Measurements from ENCODE around the gene CHST8. TPM values are rescaled to one million over a fixed set of nuclear protein-coding genes. Genes with fewer than 3 reads are reported as not detected.

CHST8 gene
- total RNA-seq, 4 donors from 2014 or later = 0.39 to 4.4 (median 0.96) TPM

DNA sequence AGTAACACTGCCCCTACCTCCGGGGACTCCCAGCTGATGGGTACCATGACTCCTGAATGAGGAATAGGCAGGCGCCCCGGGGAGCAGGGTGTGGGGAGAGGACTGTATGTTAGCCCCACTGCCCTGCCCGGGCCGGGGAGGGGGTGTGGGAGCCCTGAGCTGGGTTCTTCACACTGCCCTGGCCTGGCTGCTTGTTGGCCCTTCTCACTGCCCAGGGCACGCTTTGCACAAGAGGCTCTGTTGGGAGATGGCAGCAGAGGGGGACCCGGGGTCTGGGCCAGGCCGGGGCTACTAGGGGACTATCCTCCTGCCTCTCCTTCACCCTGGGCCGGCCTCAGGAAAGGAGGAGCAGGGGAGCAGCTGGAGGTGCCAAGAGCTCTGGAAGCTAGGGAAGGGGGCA is 155.6 kb downstream of the CHST8 start:
- Histone ChIP-seq H3K4me3 (no peak overlapping the region), H3K27ac (no peak overlapping the region), H3K4me1 (peaks cover 0 to 14% (median 2%) of the 10 kb centered on the region in 4 donors), H3K27me3 (peaks cover 0 to 47% of the 10 kb centered on the region in 2 donors), H3K36me3 (no peaks in the 10 kb centered on the region), H3K9me3 (no peaks in the 10 kb centered on the region)
- WGBS, 2 donors = 79 to 89% methylated on average over 4 to 8 of the region's 9 CpGs
- DNase-seq (ENCODE audit: low spot score in 2 of 2) = no peak
- TF ChIP-seq EP300 (IDR thresholded peaks at IDR 0.05) = no peak
- TF ChIP-seq POLR2A (IDR thresholded peaks at IDR 0.05) = no peak
- TF ChIP-seq, protein P1, sequence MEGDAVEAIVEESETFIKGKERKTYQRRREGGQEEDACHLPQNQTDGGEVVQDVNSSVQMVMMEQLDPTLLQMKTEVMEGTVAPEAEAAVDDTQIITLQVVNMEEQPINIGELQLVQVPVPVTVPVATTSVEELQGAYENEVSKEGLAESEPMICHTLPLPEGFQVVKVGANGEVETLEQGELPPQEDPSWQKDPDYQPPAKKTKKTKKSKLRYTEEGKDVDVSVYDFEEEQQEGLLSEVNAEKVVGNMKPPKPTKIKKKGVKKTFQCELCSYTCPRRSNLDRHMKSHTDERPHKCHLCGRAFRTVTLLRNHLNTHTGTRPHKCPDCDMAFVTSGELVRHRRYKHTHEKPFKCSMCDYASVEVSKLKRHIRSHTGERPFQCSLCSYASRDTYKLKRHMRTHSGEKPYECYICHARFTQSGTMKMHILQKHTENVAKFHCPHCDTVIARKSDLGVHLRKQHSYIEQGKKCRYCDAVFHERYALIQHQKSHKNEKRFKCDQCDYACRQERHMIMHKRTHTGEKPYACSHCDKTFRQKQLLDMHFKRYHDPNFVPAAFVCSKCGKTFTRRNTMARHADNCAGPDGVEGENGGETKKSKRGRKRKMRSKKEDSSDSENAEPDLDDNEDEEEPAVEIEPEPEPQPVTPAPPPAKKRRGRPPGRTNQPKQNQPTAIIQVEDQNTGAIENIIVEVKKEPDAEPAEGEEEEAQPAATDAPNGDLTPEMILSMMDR (IDR thresholded peaks at IDR 0.05) = no peak

DNA sequence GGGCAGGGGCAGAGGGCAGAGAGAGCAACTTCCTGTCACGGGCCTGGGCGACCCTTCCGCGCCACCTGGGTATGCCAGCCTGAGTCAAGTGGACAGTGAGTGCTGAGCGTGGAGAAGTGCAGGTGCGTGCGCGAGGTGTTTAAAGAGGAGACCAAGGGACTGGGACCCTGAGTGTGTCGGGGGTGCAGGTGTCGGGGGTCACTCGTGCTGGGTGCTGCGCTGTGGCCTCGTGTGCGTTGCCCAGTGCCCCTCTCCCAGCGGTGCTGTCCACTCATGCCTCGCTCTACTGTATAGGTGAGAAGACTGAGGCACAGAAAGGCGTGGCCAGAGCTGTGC is 156.0 kb downstream of the CHST8 start:
- Histone ChIP-seq H3K27me3 (peaks cover 0 to 47% of the 10 kb centered on the region in 2 donors), H3K9me3 (no peaks in the 10 kb centered on the region), H3K4me1 (peaks cover 0 to 14% (median 2%) of the 10 kb centered on the region in 4 donors), H3K4me3 (no peak overlapping the region), H3K27ac (no peak overlapping the region), H3K36me3 (no peaks in the 10 kb centered on the region)
- WGBS, 2 donors = 53 to 56% methylated on average over 17 of the region's 17 CpGs
- no peak for DNase-seq (ENCODE audit: low spot score in 2 of 2)
- TF ChIP-seq, protein P1 (IDR thresholded peaks at IDR 0.05) = no peak
- TF ChIP-seq EP300 (IDR thresholded peaks at IDR 0.05) (no peak), POLR2A (IDR thresholded peaks at IDR 0.05) (no peak)

DNA sequence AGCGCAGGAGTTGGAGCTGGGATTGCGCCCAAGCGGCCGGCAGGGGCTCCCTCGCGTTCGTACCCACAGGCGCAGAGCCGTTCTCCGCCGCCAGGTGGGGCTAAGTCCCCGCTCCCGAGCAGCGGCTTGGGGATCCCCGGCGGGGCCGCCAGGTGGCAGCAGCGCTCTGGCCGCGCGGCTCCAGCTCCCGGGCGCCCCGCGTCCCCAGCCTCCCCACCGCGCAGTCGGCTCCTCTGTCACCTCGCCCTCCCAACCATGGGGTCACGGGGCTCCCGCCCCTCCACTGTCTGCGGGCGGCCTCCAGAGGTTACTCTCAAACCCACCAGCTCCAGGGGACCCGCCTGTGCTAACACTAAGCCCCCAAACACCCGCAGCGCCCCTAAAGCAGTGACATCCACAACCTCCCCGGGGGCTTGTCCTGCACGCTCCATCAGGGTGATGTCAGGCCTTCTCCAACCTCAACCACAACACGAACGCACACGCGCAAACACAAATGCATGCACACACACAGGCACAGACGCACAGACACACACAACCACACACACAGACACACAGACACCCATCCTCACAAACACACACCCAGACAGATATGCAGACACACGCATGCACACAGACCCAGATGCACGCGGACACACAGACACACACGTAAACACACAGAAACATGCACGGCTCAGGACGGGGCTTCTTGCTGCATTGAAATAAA is 156.5 kb downstream of the CHST8 start:
- peak; percentile 47 to 54 for DNase-seq (ENCODE audit: low spot score in 2 of 2)
- Histone ChIP-seq H3K27ac (no peak overlapping the region), H3K4me3 (peak overlapping the region in 1 of 4 donors; percentile 22), H3K9me3 (no peaks in the 10 kb centered on the region), H3K27me3 (peaks cover 0 to 43% of the 10 kb centered on the region in 2 donors), H3K36me3 (no peaks in the 10 kb centered on the region), H3K4me1 (peaks cover 0 to 14% (median 2%) of the 10 kb centered on the region in 4 donors)
- WGBS, 2 donors = 16 to 33% methylated on average over 21 to 41 of the region's 49 CpGs
- TF ChIP-seq POLR2A (IDR thresholded peaks at IDR 0.05) = no peak
- no peak for TF ChIP-seq EP300 (IDR thresholded peaks at IDR 0.05)
- TF ChIP-seq, protein P1 (IDR thresholded peaks at IDR 0.05) = peak; percentile 100

DNA sequence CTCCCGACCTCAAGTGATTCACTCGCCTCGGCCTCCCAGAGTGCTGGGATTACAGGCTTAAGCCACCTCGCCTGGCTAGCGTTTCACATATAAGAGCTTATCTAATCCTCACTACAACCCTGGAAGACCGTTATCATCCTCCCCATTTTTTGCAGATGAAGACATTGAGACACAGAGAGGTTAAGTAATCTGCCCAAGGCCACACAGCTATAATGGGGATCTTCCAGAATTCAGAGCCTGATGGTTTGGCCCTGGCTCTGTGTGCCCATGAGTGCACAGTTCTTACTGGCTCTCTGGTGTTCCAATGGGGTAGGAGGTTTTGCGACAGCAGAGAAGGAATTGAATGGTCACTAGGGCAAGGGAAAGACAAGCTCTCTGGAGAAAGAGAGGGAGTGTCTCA is 158.1 kb downstream of the CHST8 start:
- DNase-seq (ENCODE audit: low spot score in 2 of 2) = no peak

DNA sequence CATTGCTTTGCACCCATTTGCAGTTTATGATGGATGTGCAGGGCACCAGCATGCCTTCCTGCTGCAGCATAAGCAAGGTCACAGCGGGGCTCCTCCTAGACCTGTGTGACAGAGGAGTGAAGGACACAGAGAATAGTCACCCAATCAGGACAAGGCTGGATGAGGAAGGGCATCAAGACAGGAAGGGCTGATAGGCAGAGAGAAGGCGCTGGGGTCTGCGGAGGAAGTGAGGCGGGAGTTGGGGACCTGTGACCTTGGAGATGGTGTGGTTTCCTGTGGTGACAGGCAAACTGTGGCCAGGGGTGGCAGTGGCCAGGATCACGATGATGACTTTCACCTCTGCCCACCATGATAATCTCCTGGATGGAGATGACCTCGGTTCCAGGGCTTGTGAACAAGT is 158.5 kb downstream of the CHST8 start:
- WGBS, 2 donors = 66 to 76% methylated on average over 6 of the region's 6 CpGs
- Histone ChIP-seq H3K4me1 (peaks cover 0 to 14% (median 2%) of the 10 kb centered on the region in 4 donors), H3K27ac (no peak overlapping the region), H3K27me3 (peaks cover 0 to 42% of the 10 kb centered on the region in 2 donors), H3K4me3 (no peak overlapping the region), H3K36me3 (no peaks in the 10 kb centered on the region), H3K9me3 (no peaks in the 10 kb centered on the region)
- DNase-seq (ENCODE audit: low spot score in 2 of 2) = no peak
- TF ChIP-seq EP300 (IDR thresholded peaks at IDR 0.05) = no peak
- TF ChIP-seq, protein P1 (IDR thresholded peaks at IDR 0.05) = no peak
- no peak for TF ChIP-seq POLR2A (IDR thresholded peaks at IDR 0.05)

More for the DNA sequence above, 158.1 kb downstream of the CHST8 start:
- Histone ChIP-seq H3K9me3 (no peaks in the 10 kb centered on the region), H3K27me3 (peaks cover 0 to 42% of the 10 kb centered on the region in 2 donors), H3K27ac (no peak overlapping the region), H3K4me1 (peaks cover 0 to 14% (median 2%) of the 10 kb centered on the region in 4 donors), H3K36me3 (no peaks in the 10 kb centered on the region), H3K4me3 (no peak overlapping the region)
- TF ChIP-seq, protein P1 (IDR thresholded peaks at IDR 0.05) = no peak
- TF ChIP-seq EP300 (IDR thresholded peaks at IDR 0.05) (no peak), POLR2A (IDR thresholded peaks at IDR 0.05) (no peak)
- 88 to 91% methylated on average over 7 of the region's 7 CpGs for WGBS, 2 donors
